Measurements from ENCODE around the gene CBFA2T2. TPM values are rescaled to one million over a fixed set of nuclear protein-coding genes. Genes with fewer than 3 reads are reported as not detected.
"Not testable (repeated sequence)": the region's sequence is repeated elsewhere in the genome, so short reads cannot be mapped to it uniquely, and the experiment has no call there.

CBFA2T2 gene
- total RNA-seq = 10 to 100 TPM; 12.3 to 16.8 TPM

DNA sequence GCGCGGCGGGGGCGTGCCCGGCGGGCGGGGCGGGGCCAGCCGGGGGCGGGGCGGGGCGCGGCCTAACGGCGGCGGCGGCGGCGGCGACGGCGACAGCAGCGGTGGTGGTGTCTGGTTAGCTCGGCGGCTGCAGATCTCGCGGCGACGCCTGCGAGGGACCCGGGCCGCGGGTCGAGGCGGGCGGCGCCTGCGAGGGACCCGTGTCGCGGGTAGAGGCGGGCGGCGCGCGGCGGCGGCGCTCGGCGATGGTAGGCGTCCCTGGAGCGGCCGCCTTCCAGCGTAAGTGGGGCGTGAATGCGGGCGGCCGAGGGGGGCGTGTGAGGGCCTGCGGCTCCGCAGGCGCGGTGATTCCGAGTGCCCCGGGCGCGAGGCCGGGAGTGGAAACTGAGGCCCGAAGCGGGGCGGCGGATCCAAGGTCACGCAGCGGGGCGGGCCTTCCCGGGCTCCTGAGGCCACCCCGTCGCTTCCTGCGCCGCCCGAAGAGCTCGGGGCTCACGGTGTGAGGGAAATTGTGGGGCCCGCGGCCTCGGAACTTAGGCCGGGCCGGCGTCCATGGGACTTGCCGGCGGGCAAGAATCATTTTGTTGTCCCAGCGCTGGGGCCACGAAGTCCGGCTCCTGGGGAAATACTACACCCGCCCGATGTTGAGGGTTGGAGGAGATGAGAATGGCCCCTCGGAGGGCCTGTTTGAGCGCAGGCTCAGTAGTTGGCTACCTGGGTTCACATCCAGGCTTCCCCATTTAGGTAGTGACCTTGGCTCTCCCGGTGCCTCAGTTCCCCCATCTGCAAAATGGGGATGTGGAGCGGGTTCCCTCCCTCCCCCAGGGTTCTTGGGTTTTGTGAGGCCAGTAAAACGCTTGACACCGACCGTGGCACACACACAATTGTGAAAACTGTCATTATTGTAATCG, at the start of gene CBFA2T2:
TSS of gene CBFA2T2 (plus strand) at position 74 of the 911 bp plus-strand sequence. CDS start at position 246, 172 bp downstream.
- H3K4me1 Mint-ChIP-seq = peaks cover 10% of the 10 kb centered on the region
- H3K4me3 Mint-ChIP-seq = peak within 1 kb of the TSS; percentile 84
- CTCF ChIA-PET = interaction anchor here (0.6 to 2.5 kb wide), 13 partner anchors 10 to 822 kb away, joined by 3 to 18 read pairs (median 3); partner anchors contain the start of genes ACTL10 and SNTA1
- H3K27me3 Mint-ChIP-seq = no peaks in the 10 kb centered on the region
- peak within 1 kb of the TSS; percentile 89 for H3K27ac Mint-ChIP-seq
- no peaks in the 10 kb centered on the region for H3K9me3 Mint-ChIP-seq (ENCODE audit: low read depth)
- no peaks in the 10 kb centered on the region for H3K36me3 Mint-ChIP-seq
- DNase-seq = peak; percentile 69
- ATAC-seq = peak; percentile 68

DNA sequence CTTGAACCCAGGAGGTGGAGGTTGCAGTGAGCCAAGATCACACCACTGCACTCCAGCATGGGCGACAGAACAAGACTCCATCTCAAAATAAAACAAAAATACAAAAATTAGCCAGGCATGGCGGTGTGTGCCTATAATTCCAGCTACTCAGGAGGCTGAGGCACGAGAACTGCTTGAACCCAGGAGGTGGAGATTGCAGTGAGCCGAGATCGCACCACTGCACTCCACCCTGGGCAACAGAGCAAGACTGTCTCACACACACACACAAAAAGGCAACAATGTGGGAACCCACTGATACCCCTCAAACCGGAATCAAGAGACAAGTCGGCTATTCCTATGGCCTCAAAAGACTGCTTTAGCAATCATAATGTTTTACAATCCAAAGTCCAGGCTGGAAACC, 49.3 kb upstream of the CBFA2T2 start:
- not testable (repeated sequence) for H3K4me3 Mint-ChIP-seq; H3K36me3 Mint-ChIP-seq; H3K27me3 Mint-ChIP-seq; ATAC-seq; DNase-seq; H3K9me3 Mint-ChIP-seq (ENCODE audit: low read depth); H3K27ac Mint-ChIP-seq
- CTCF ChIA-PET = interaction anchor here (1.0 kb wide), 1 partner anchor 36 kb away, joined by 3 read pairs; no protein-coding TSS in a partner anchor
- peaks cover 13% of the 10 kb centered on the region for H3K4me1 Mint-ChIP-seq

DNA sequence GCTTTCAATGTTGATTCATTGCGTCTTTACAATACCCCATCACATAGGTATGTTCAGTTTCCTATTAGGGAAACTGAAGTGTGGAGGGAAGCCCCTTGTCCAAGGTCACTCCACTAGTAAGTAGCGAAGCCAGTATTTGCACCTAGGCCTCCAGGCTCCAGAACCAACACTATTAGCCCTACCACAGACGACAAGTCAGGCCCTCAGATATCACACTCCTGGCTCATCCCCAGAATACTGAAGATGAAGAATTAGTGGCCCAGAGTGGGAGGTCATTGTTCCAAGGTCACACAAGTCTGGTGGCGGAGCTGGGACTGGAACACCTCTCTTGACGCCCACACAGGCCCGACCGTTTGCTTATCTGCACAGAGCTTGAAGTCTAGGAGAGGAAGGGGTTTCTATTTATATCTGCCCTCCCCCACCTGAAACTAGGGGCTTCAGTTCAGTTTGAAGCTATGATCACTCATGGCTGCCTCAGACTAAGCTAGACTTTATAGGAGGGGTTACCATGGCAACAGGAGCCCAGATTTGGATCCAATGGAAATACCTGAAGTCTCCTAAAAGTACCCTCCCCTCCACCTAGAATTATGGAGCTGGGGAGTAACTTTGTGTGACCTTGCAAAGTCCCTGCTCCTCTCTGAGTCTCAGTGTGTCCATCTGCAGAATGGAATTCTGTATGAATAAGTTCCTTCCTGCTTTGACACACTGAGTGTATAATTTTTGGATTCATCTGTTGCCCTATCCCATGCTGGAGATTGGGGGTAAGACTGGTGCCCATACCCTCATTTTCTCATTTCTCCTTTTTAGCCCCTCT, 48.5 kb upstream of the CBFA2T2 start:
- ATAC-seq = no peak
- H3K27ac Mint-ChIP-seq = no peak overlapping the region
- DNase-seq = no peak
- H3K9me3 Mint-ChIP-seq (ENCODE audit: low read depth) = no peaks in the 10 kb centered on the region
- H3K27me3 Mint-ChIP-seq = peaks cover 7% of the 10 kb centered on the region
- H3K4me1 Mint-ChIP-seq = peaks cover 17% of the 10 kb centered on the region
- no peaks in the 10 kb centered on the region for H3K36me3 Mint-ChIP-seq
- CTCF ChIA-PET = interaction anchor here (0.7 to 1.0 kb wide), 2 partner anchors 16 to 37 kb away, joined by 3 read pairs; no protein-coding TSS in a partner anchor
- no peak overlapping the region for H3K4me3 Mint-ChIP-seq

DNA sequence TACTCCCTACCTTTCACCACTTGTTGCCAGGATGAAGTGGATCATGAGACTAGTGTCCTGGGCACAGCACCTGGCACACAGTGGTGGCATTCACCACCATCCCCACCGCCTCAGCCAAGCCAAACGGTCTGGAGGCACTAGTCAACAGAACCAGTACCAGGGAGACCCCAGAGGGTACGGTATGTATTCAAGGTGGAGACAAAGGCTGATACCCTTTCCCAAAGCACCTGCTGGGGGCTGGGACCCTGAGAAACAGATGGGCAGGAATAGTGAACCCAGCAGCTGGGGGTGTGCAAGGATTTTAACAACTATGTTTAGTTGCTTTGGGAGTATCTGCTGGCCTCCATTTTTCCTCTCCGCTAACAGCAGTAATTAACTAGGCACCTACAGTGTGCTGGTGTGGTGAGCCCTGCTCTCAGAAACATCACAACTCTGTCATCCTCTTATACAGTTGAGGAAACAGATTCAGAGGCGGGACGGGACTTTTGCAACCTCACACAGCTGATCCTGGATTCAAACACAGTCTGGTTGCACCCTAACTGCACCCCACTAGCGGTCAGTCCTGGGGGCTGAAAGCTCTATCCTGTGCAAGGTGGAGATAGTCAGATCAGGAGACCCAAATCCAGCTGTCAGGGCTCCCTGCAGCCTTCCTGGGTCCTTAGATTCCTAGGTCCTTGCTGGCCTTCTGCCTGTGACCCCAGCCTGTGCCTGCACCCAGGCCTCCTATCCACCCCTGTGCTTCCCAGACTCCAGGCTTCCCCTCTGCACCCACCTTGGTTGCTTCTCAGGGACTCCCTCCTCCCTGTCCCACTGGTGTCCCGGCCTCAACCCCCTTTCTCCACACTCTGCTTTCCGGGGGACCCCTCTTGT, 47.5 kb upstream of the CBFA2T2 start:
- Mint-ChIP-seq H3K4me1 (peaks cover 20% of the 10 kb centered on the region), H3K9me3 (ENCODE audit: low read depth) (no peaks in the 10 kb centered on the region), H3K27me3 (peaks cover 7% of the 10 kb centered on the region), H3K36me3 (no peaks in the 10 kb centered on the region), H3K4me3 (peak overlapping the region; percentile 69), H3K27ac (no peak overlapping the region)
- CTCF ChIA-PET = interaction anchor here (0.7 to 3.2 kb wide), 6 partner anchors 11 to 225 kb away, joined by 3 to 22 read pairs (median 4); partner anchors contain the start of genes ACTL10, C20orf144 and CBFA2T2
- ATAC-seq (no peak), DNase-seq (no peak)

DNA sequence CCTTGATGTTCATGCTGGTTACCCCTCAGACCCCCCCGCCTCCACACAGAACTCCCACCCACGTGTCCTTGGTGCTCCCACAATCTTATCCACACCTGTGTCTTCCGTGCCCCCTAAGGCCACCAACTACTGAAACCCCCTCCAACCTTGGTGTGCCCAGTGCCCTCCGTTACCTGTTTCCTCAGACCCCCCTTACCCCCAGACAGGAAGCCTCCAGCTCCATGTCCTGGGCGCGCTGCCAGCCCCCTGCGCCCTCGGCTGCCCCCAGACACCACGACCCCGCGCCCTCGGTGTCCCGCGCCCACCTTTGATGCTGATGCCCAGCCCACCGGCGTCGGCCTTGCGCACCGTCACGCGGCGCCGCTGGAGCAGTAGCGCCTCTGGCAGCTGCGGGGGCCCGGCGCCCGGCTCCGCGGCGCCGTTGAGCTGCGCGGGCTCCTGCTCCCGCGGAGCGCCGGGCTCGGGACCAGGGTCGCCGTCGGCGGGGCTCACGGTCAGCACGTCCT, 46.8 kb upstream of the CBFA2T2 start:
- Mint-ChIP-seq H3K36me3 (no peaks in the 10 kb centered on the region), H3K4me1 (peaks cover 20% of the 10 kb centered on the region), H3K4me3 (peak overlapping the region; percentile 69), H3K9me3 (ENCODE audit: low read depth) (no peaks in the 10 kb centered on the region), H3K27me3 (peaks cover 7% of the 10 kb centered on the region), H3K27ac (no peak overlapping the region)
- ATAC-seq (peak; percentile 22), DNase-seq (peak; percentile 45)
- CTCF ChIA-PET = interaction anchor here (1.0 to 3.2 kb wide), 7 partner anchors 11 to 224 kb away, joined by 3 to 22 read pairs (median 5); partner anchors contain the start of genes ACTL10, C20orf144 and CBFA2T2

DNA sequence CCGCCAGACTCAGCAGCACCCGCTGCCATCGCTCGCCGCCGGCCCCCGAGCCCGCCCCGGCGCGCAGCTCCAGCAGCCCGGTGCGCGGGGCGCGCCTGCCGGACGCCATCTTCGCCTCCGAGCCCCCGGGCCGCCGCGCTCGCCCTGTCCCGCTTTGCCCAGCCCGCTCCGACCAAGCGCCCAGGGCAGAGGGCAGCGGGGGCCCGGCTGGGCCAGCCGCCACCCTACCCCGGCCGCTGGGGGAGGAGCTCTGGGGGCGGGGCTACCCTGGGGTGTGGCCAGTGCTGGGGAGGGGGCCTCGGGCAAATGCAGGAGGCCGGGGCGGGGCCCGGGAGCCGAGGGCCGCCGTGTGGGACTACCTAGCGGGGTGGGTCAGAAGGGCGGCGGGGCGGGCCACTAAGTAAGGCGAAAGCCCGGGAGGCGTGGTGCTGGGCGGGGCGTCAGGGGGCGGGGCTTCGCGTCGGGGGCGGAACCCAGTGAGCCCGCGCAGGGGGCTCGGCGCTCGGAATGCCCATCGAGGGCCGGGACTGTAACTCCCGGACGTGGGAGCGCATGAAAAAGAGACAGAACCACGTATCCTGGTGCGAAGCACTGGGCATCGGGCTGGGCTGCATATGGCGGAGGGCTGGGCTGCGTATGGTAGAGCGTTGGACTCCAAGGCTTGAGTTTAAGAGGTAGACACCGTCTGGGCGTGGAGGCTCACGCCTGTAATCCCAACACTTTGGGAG, 46.2 kb upstream of the CBFA2T2 start, which contains the start of gene SNTA1:
TSS of gene SNTA1 (minus strand) at position 252 of the 728 bp plus-strand sequence. CDS start at position 109, 143 bp downstream.
- peak; percentile 91 for ATAC-seq
- CTCF ChIA-PET = interaction anchor here (0.5 to 3.2 kb wide), 11 partner anchors 10 to 236 kb away, joined by 3 to 22 read pairs (median 5); partner anchors contain the start of genes ACTL10, C20orf144 and CBFA2T2
- Mint-ChIP-seq H3K4me1 (peaks cover 20% of the 10 kb centered on the region), H3K4me3 (peak within 1 kb of the TSS; percentile 86), H3K36me3 (no peaks in the 10 kb centered on the region), H3K9me3 (ENCODE audit: low read depth) (peaks cover 2% of the 10 kb centered on the region), H3K27ac (peak within 1 kb of the TSS; percentile 84), H3K27me3 (peaks cover 7% of the 10 kb centered on the region)
- DNase-seq = peak; percentile 94

DNA sequence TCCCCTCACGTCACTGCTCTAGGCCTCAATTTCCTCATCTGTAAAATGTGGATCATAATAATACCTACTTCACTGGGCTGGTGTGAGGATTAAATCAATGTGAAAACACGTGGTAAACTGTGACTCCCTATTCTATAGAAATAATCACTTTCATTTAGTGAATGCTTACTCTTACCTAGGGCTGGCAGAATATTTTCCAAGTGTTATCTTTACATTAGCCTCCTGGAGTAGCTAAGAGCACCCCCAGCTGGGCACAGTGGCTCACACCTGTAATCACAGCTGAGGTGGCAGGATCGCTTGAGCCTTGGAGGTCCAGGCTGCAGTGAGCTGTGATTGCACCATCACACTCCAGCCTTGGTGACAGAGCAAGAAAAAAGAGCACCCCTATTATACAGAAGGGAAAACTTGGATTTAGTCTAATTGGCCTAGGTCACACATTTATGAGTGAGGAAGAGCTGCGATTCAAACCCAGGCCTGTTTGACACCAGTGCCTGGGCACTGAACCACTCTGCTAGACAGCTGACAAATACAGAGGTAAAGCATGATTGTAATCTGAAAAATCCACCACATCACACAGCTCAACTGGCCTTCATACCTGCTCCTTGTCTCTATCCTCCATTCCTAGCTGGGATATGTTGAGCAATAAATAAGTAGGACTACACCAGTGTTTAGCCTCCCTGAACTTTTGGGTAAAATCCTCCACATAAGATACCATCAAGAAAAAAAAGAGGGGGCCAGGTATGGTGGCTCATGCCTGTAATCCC, 44.9 kb upstream of the CBFA2T2 start:
- CTCF ChIA-PET = interaction anchor here (0.8 to 3.2 kb wide), 10 partner anchors 9 to 288 kb away, joined by 3 to 22 read pairs (median 4); partner anchors contain the start of gene ACTL10
- no peaks in the 10 kb centered on the region for H3K36me3 Mint-ChIP-seq
- H3K27ac Mint-ChIP-seq = peak overlapping the region; percentile 84
- DNase-seq (peak; percentile 50), ATAC-seq (no peak)
- peaks cover 20% of the 10 kb centered on the region for H3K4me1 Mint-ChIP-seq
- H3K4me3 Mint-ChIP-seq = peak overlapping the region; percentile 86
- H3K9me3 Mint-ChIP-seq (ENCODE audit: low read depth) = peaks cover 2% of the 10 kb centered on the region
- H3K27me3 Mint-ChIP-seq = peaks cover 7% of the 10 kb centered on the region

DNA sequence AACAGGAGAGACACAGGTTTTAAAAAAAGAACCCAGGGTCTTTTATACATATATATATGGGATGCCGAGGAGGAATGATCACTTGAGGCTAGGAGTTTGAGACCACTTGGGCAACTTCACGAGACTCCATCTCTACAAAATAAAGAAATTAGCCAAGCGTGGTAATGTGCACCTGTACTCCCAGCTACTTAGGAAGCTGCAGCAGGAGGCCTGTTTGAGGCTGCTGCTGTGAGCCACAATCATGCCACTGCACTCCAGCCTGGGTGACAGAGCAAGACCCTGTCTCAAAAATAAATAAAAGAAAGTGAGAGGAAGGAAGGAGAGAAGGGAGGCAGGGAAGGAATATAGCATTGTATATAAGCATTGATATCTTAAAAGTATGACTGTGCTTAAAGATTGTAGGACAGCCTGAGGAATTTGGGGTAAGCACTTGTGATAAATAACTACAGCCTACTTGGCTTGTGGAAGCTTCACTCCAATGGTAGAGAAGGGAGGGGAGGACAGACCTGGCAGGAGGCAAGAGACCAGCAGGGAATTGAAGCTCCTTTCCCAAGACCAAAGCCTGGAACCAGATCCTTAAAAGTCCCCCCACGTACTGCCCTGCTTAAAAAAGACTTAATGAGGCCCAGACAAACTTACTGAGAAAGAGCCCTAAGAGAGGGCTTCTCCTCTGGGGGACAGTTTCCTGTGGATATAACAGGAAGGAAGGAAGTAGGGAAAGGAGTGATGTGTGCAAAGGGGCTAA, 43.8 kb upstream of the CBFA2T2 start:
- Mint-ChIP-seq H3K27me3 (peaks cover 7% of the 10 kb centered on the region), H3K36me3 (no peaks in the 10 kb centered on the region), H3K4me1 (peaks cover 20% of the 10 kb centered on the region), H3K27ac (no peak overlapping the region), H3K4me3 (no peak overlapping the region), H3K9me3 (ENCODE audit: low read depth) (peaks cover 2% of the 10 kb centered on the region)
- CTCF ChIA-PET = interaction anchor here (1.6 kb wide), 1 partner anchor 222 kb away, joined by 10 read pairs; the partner anchor contains the start of gene ACTL10
- no peak for ATAC-seq
- no peak for DNase-seq

DNA sequence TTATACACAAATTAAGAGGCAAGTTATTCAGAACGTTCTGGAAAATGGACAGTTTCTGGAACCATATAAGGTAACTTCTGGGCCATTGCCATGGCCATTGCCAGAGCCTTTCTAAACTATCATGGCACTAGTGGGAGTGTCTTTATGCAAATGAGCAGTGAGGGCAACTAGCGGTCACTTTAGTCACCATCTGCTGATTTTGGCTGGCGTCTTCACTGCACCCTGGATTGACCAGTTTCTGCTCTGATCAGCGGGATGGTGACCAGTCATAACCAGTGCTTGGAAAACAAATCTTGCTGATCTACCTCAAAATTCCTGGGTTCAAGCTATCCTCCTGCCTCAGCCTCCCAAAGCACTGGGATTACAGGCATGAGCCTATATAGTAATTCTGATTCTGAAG, 39.0 kb upstream of the CBFA2T2 start:
- CTCF ChIA-PET = no interaction called here

DNA sequence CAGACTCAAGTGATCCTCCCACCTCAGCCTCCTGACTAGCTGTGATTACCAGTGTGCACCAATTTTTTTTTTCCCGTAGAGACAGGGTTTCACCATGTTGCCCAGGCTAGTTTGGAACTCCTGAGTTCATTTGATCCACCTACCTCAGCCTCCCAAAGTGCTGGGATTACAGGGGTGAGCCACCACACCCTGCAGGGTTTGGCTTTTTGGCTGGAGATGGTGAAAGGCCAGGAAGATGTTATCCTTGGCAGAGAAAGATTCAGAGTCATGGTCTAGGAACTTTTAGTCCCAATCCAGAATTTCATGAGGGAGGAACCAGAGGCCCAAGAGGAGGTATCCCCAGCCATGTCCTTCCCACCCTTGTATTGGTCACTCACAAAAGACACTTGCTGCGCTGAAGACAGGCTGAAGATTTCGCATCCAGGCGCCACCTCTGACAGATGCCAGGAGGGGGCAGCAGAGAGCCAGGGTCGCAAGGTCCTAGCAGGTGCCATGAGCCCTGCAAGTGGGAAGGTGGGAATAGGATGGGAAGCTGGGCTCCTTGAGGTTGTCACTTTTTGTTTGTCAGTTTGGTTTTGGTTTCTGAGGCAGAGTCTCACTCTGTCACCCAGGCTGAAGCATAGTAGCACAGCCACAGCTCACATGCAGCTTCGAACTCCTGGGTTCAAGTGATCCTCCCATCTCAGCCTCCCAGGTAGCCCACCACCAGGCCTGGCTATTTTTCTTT, 32.8 kb upstream of the CBFA2T2 start:
- not testable (repeated sequence) for H3K4me1 Mint-ChIP-seq; H3K27ac Mint-ChIP-seq; H3K36me3 Mint-ChIP-seq; H3K9me3 Mint-ChIP-seq (ENCODE audit: low read depth); H3K27me3 Mint-ChIP-seq; H3K4me3 Mint-ChIP-seq
- peak; percentile 96 for ATAC-seq
- DNase-seq = peak; percentile 84
- CTCF ChIA-PET = interaction anchor here (0.6 to 2.6 kb wide), 20 partner anchors 9 to 337 kb away, joined by 3 to 37 read pairs (median 3); partner anchors contain the start of genes ACTL10, C20orf144, CBFA2T2 and E2F1

More for the DNA sequence above, 39.0 kb upstream of the CBFA2T2 start:
- no peak overlapping the region for H3K27ac Mint-ChIP-seq
- no peak for DNase-seq
- no peaks in the 10 kb centered on the region for H3K27me3 Mint-ChIP-seq
- H3K9me3 Mint-ChIP-seq (ENCODE audit: low read depth) = peaks cover 2% of the 10 kb centered on the region
- no peak for ATAC-seq
- no peak overlapping the region for H3K4me3 Mint-ChIP-seq
- peaks cover 7% of the 10 kb centered on the region for H3K4me1 Mint-ChIP-seq
- no peaks in the 10 kb centered on the region for H3K36me3 Mint-ChIP-seq
